Activated CD4-positive, alpha-beta T cell treated with anti-CD3 and anti-CD28 coated beads, Interleukin-10, Interleukin-2, amounts not matched to agents 100 ng/mL and 50 ng/mL, durations not matched to agents 16 hours and 8 hours (primary cell): ENCODE data around the gene ACOT12.

Experiments
- DNase-seq: peaks from one replicate; pipeline ENCODE4 v3.0.0-alpha.2; 2020

Gene ACOT12

GRCh38 chr5:81393783-81394718 lies at the start of gene ACOT12:
ACOT12 (minus strand) TSS chr5:81394134; CDS start chr5:81394114, 20 bp downstream.
- peak; percentile 11 for DNase-seq

GRCh38 chr5:81435023-81435422 lies 41.1 kb upstream of the ACOT12 start:
- DNase-seq: no peak

GRCh38 chr5:81429985-81430384 lies 36.1 kb upstream of the ACOT12 start:
- no peak for DNase-seq

- no peak for DNase-seq
These were observed 35.4 kb upstream of the ACOT12 start for GRCh38 chr5:81429363-81429762.

GRCh38 chr5:81428861-81429260 lies 34.9 kb upstream of the ACOT12 start:
- DNase-seq: no peak

- no peak for DNase-seq
These were observed 34.5 kb upstream of the ACOT12 start for GRCh38 chr5:81428446-81428845.

GRCh38 chr5:81427566-81427965 lies 33.6 kb upstream of the ACOT12 start:
- no peak for DNase-seq

- no peak for DNase-seq
These were observed 32.6 kb upstream of the ACOT12 start for GRCh38 chr5:81426359-81427030.

- peak; percentile 64 for DNase-seq
These were observed 31.6 kb upstream of the ACOT12 start for GRCh38 chr5:81425569-81425968.

- no peak for DNase-seq
These were observed 30.8 kb upstream of the ACOT12 start for GRCh38 chr5:81424728-81425127.

- DNase-seq: no peak
These were observed 28.7 kb upstream of the ACOT12 start for GRCh38 chr5:81422671-81423070.

GRCh38 chr5:81420039-81420667 lies 26.2 kb upstream of the ACOT12 start:
- DNase-seq: peak; percentile 91

GRCh38 chr5:81418606-81419005 lies 24.7 kb upstream of the ACOT12 start:
- DNase-seq: no peak

GRCh38 chr5:81417052-81417451 lies 23.1 kb upstream of the ACOT12 start:
- DNase-seq: no peak

- peak; percentile 80 for DNase-seq
These were observed 16.0 kb upstream of the ACOT12 start for GRCh38 chr5:81409896-81410295.

GRCh38 chr5:81409361-81409760 lies 15.4 kb upstream of the ACOT12 start:
- DNase-seq: peak; percentile 23

- no peak for DNase-seq
These were observed 14.6 kb upstream of the ACOT12 start for GRCh38 chr5:81408496-81408895.

- DNase-seq: peak; percentile 31
These were observed 13.9 kb upstream of the ACOT12 start for GRCh38 chr5:81407811-81408210.

GRCh38 chr5:81405126-81405891 lies 11.4 kb upstream of the ACOT12 start:
- no peak for DNase-seq

- no peak for DNase-seq
These were observed 8.4 kb upstream of the ACOT12 start for GRCh38 chr5:81402192-81402930.

- DNase-seq: no peak
These were observed 7.3 kb upstream of the ACOT12 start for GRCh38 chr5:81401266-81401665.

GRCh38 chr5:81400375-81400774 lies 6.4 kb upstream of the ACOT12 start:
- DNase-seq: no peak
